NCI-H2081 (cell line): Measurements from ENCODE around the gene FCER1G.

Source experiments
- DNase-seq, 2 experiments: peaks; one replicate each; lab custom pipeline; 2025; lab: John Stamatoyannopoulos, UW

FCER1G gene

GRCh38 chr1:161188381-161188780 lies 26.7 kb upstream of the FCER1G start:
- DNase-seq = no peak

- no peak for DNase-seq
Measured at GRCh38 chr1:161189036-161189435, 26.1 kb upstream of the FCER1G start.

- no peak for DNase-seq
Measured at GRCh38 chr1:161190962-161191521, 24.1 kb upstream of the FCER1G start.

- no peak for DNase-seq
Measured at GRCh38 chr1:161191971-161192370, 23.1 kb upstream of the FCER1G start.

GRCh38 chr1:161192476-161193465 lies 22.3 kb upstream of the FCER1G start:
- peak; percentile 84 to 88 for DNase-seq

GRCh38 chr1:161193561-161194235 lies 21.4 kb upstream of the FCER1G start:
- DNase-seq = no peak

GRCh38 chr1:161195171-161195570 lies 19.9 kb upstream of the FCER1G start:
- DNase-seq = no peak

GRCh38 chr1:161196111-161196510 lies 19.0 kb upstream of the FCER1G start:
- no peak for DNase-seq

- DNase-seq = no peak
Measured at GRCh38 chr1:161196521-161197451, 18.3 kb upstream of the FCER1G start.

GRCh38 chr1:161197560-161198193 lies 17.4 kb upstream of the FCER1G start:
- no peak for DNase-seq

- no peak for DNase-seq
Measured at GRCh38 chr1:161198194-161198896, 16.8 kb upstream of the FCER1G start.

- DNase-seq = no peak
Measured at GRCh38 chr1:161198897-161199431, 16.1 kb upstream of the FCER1G start, which contains the start of gene ADAMTS4. Gene ADAMTS4 (minus strand): TSS chr1:161199054. CDS start chr1:161198627, 427 bp downstream.

- DNase-seq = peak; percentile 45 to 59
Measured at GRCh38 chr1:161199506-161200139, 15.5 kb upstream of the FCER1G start.

- no peak for DNase-seq
Measured at GRCh38 chr1:161200421-161200991, 14.6 kb upstream of the FCER1G start.

- no peak for DNase-seq
Measured at GRCh38 chr1:161200992-161201835, 13.9 kb upstream of the FCER1G start.

- peak; percentile 100 for DNase-seq
Measured at GRCh38 chr1:161201836-161202712, 13.0 kb upstream of the FCER1G start, which contains the start of gene NDUFS2. Gene NDUFS2 (plus strand): TSS chr1:161202367. CDS start chr1:161202386, 19 bp downstream.
